Calu3 (cell line): ENCODE results near the gene ALCAM. TPM values are rescaled to one million over a fixed set of nuclear protein-coding genes. Genes with fewer than 3 reads are reported as not detected.

Source experiments
- BruUV-seq: library from RNA; stranded (reverse); fragments of 400-500 nt; replicated peaks from 2 replicates; lab custom pipeline; 2021; lab: Mats Ljungman, UMichigan
- CTCF ChIA-PET: fragments of 300-600 bp; sonication (Branson Sonifier 250); formaldehyde crosslinking; loops from one replicate; lab custom pipeline; 2022; ENCODE audit warnings: antibody characterized with exemption; lab: Charles Lee
- DNase-seq: peaks from one replicate; pipeline ENCODE4 v3.0.0; 2022
- H3K27ac Mint-ChIP-seq: one replicate; pipeline ENCODE4 v1.8.0; 2022; ENCODE audit warnings: mixed read lengths; ENCODE audit not compliant: unreplicated experiment
- H3K27me3 Mint-ChIP-seq: one replicate; pipeline ENCODE4 v1.8.0; 2022; ENCODE audit warnings: mixed read lengths; ENCODE audit not compliant: unreplicated experiment
- H3K36me3 Mint-ChIP-seq: one replicate; pipeline ENCODE4 v1.8.0; 2022; ENCODE audit warnings: mild to moderate bottlenecking, moderate library complexity, mixed read lengths; ENCODE audit not compliant: insufficient read depth, unreplicated experiment
- H3K4me1 Mint-ChIP-seq: one replicate; pipeline ENCODE4 v1.8.0; 2022; ENCODE audit warnings: mild to moderate bottlenecking, low read depth, mixed read lengths; ENCODE audit not compliant: unreplicated experiment
- H3K4me3 Mint-ChIP-seq: one replicate; pipeline ENCODE4 v1.8.0; 2022; ENCODE audit warnings: mild to moderate bottlenecking, low read depth, moderate library complexity, mixed read lengths; ENCODE audit not compliant: unreplicated experiment
- H3K9me3 Mint-ChIP-seq: one replicate; pipeline ENCODE4 v1.8.0; 2022; ENCODE audit warnings: low read depth, mixed read lengths; ENCODE audit not compliant: unreplicated experiment
- CTCF ChIP-seq: fragments of 200-600 bp; IDR thresholded peaks from one replicate; pipeline ENCODE4 v1.8.0; 2022; ENCODE audit warnings: antibody characterized with exemption; ENCODE audit not compliant: unreplicated experiment
- intact Hi-C: fragments of 100-400 bp; cut with micrococcal nuclease; formaldehyde crosslinking; loops from one replicate; pipeline ENCODE4 v1.10.0; 2022; ENCODE audit not compliant: unreplicated experiment
- total RNA-seq: library from RNA; stranded (reverse); gene quantifications from 2 replicates; pipeline ENCODE4 v1.2.3, GENCODE V29; 2022

The ALCAM gene
- total RNA-seq, 1 experiment from 2014 or later, result 166 TPM

- Mint-ChIP-seq H3K27ac (no peak overlapping the region), H3K36me3 (no peaks in the 10 kb centered on the region), H3K9me3 (no peaks in the 10 kb centered on the region), H3K4me3 (no peak overlapping the region), H3K27me3 (no peaks in the 10 kb centered on the region), H3K4me1 (peaks cover 9% of the 10 kb centered on the region)
- CTCF ChIA-PET, result no interaction called here
- DNase-seq, result no peak
- no peak for TF ChIP-seq CTCF
- intact Hi-C loops, result no loop called here
- no TSS peak for BruUV-seq
Observed at GRCh38 chr3:105618556-105618955, 251.8 kb downstream of the ALCAM start.

GRCh38 chr3:105619651-105620050 is 252.9 kb downstream of the ALCAM start:
- no peaks in the 10 kb centered on the region for H3K36me3 Mint-ChIP-seq
- intact Hi-C loops, result no loop called here
- H3K4me1 Mint-ChIP-seq, result peaks cover 2% of the 10 kb centered on the region
- H3K9me3 Mint-ChIP-seq, result no peaks in the 10 kb centered on the region
- no peaks in the 10 kb centered on the region for H3K27me3 Mint-ChIP-seq
- TF ChIP-seq CTCF, result no peak
- no peak for DNase-seq
- no peak overlapping the region for H3K27ac Mint-ChIP-seq
- no TSS peak for BruUV-seq
- no peak overlapping the region for H3K4me3 Mint-ChIP-seq
- CTCF ChIA-PET, result no interaction called here

GRCh38 chr3:105620236-105620635 is 253.5 kb downstream of the ALCAM start:
- DNase-seq, result no peak
- Mint-ChIP-seq H3K9me3 (no peaks in the 10 kb centered on the region), H3K27me3 (no peaks in the 10 kb centered on the region), H3K27ac (no peak overlapping the region), H3K4me3 (no peak overlapping the region), H3K36me3 (no peaks in the 10 kb centered on the region), H3K4me1 (no peaks in the 10 kb centered on the region)
- no TSS peak for BruUV-seq
- CTCF ChIA-PET, result no interaction called here
- intact Hi-C loops, result no loop called here
- TF ChIP-seq CTCF, result no peak

GRCh38 chr3:105622169-105622568 is 255.5 kb downstream of the ALCAM start:
- Mint-ChIP-seq H3K36me3 (no peaks in the 10 kb centered on the region), H3K27ac (no peak overlapping the region), H3K4me3 (no peak overlapping the region), H3K27me3 (no peaks in the 10 kb centered on the region), H3K4me1 (no peaks in the 10 kb centered on the region), H3K9me3 (no peaks in the 10 kb centered on the region)
- TF ChIP-seq CTCF, result no peak
- DNase-seq, result no peak
- BruUV-seq, result no TSS peak
- intact Hi-C loops, result no loop called here
- CTCF ChIA-PET, result no interaction called here
